HepG2 (cell line): ENCODE data around the gene IZUMO1R. TPM values are rescaled to one million over a fixed set of nuclear protein-coding genes. Genes with fewer than 3 reads are reported as not detected.

Experiments
- ATAC-seq: fragments of 200-7000 bp; cut with Tn5 transposase; 3 replicates; pipeline ENCODE4 v1.9.1; 2020; ENCODE audit warnings: mild to moderate bottlenecking, moderate library complexity
- BruUV-seq: library from RNA; stranded (reverse); fragments of 400-500 nt; replicated peaks from 2 replicates; lab custom pipeline; 2021; lab: Mats Ljungman, UMichigan
- CTCF ChIA-PET: fragments of 300-600 bp; formaldehyde crosslinking; extraction: SDS; loops from one replicate; lab custom pipeline; 2021; ENCODE audit warnings: low total read pairs, inconsistent platforms, low intra/inter-chr PET ratio; lab: Yijun Ruan, JAX
- POLR2A ChIA-PET: fragments of 350-600 bp; sonication (Branson Sonifier 250); formaldehyde crosslinking; loops from one replicate; lab custom pipeline; 2020; ENCODE audit warnings: antibody characterized with exemption, inconsistent platforms; lab: Yijun Ruan, JAX
- DNase-seq: peaks from one replicate; pipeline ENCODE4 v3.0.0-alpha.2; 2015; ENCODE audit warnings: low spot score
- FAIRE-seq: peaks from 3 replicates; lab custom pipeline; 2011; peaks lifted over from hg19 to GRCh38; lab: Jason Lieb, UNC
- H2AFZ ChIP-seq: one replicate; pipeline ENCODE4 v1.6.1; 2011; ENCODE audit warnings: low read length, inconsistent platforms
- H3K27ac ChIP-seq: fragments of 300-600 bp; 3 replicates; pipeline ENCODE4 v1.8.0; 2011; ENCODE audit warnings: mixed run types, mild to moderate bottlenecking, mixed read lengths, low read length, inconsistent platforms; ENCODE audit not compliant: insufficient read depth; ENCODE audit errors: extremely low read length
- H3K27me3 ChIP-seq, 2 experiments: fragments of 200-600 bp in 1 of 2; 2 replicates in 1 of 2; 3 replicates in 1 of 2; pipeline versions ENCODE4 v1.6.0 to v1.8.0; 2011; ENCODE audit warnings: low read length in 2 of 2, mild to moderate bottlenecking in 2 of 2, moderate library complexity in 2 of 2, inconsistent platforms in 1 of 2; ENCODE audit not compliant: insufficient read depth in 2 of 2, control insufficient read depth in 1 of 2
- H3K36me3 ChIP-seq, 2 experiments: fragments of 200-600 bp in 1 of 2; replicated peaks in 1 of 2; 2 replicates in 1 of 2; 3 replicates in 1 of 2; pipeline versions ENCODE4 v1.5.1 to v1.8.0; 2011; ENCODE audit warnings: low read length in 2 of 2, inconsistent platforms in 1 of 2; ENCODE audit not compliant: insufficient read depth in 2 of 2, control insufficient read depth in 1 of 2
- H3K4me1 ChIP-seq: 2 replicates; pipeline ENCODE4 v1.5.1; 2012; ENCODE audit warnings: low read length, inconsistent platforms; ENCODE audit not compliant: insufficient read depth
- H3K4me2 ChIP-seq: 2 replicates; pipeline ENCODE4 v1.6.0; 2011; ENCODE audit warnings: low read depth, low read length, inconsistent platforms
- H3K4me3 ChIP-seq, 3 experiments: fragments of 200-600 bp in 1 of 3; sonication (generic), shearing (Covaris generic) in 1 of 3; replicated peaks in 1 of 3; 2 replicates each; pipeline ENCODE4 v1.5.1; 2011 to 2016; ENCODE audit warnings: low read length in 3 of 3, inconsistent platforms in 2 of 3, low read depth in 2 of 3, mild to moderate bottlenecking in 2 of 3, control low read depth in 1 of 3, mixed read lengths in 1 of 3; ENCODE audit not compliant: insufficient read depth in 1 of 3
- H3K79me2 ChIP-seq: one replicate; pipeline ENCODE4 v1.6.1; 2011; ENCODE audit warnings: low read length, inconsistent platforms; ENCODE audit not compliant: insufficient read depth
- H3K9ac ChIP-seq: 2 replicates; pipeline ENCODE4 v1.6.0; 2011; ENCODE audit warnings: mild to moderate bottlenecking, low read depth, low read length, inconsistent platforms; ENCODE audit not compliant: insufficient read depth
- H3K9me3 ChIP-seq: 2 replicates; pipeline ENCODE4 v1.5.1; 2012; ENCODE audit warnings: mild to moderate bottlenecking, low read length
- H4K20me1 ChIP-seq: 2 replicates; pipeline ENCODE4 v1.6.0; 2011; ENCODE audit warnings: inconsistent platforms, mild to moderate bottlenecking, low read length, moderate library complexity; ENCODE audit not compliant: insufficient read depth
- KDM6A ChIP-seq: IDR thresholded peaks from 2 replicates; pipeline ENCODE4 v1.6.1; 2016; ENCODE audit warnings: low read depth
- MXD3 ChIP-seq: IDR thresholded peaks from 2 replicates; pipeline ENCODE4 v1.6.1; 2016; ENCODE audit warnings: mild to moderate bottlenecking, missing biosample characterization, missing genetic modification reagents
- MYC ChIP-seq: sonication (generic); formaldehyde crosslinking; IDR thresholded peaks from 2 replicates; pipeline ENCODE4 v1.9.0; 2021; ENCODE audit warnings: missing genetic modification reagents, borderline replicate concordance
- ONECUT2 ChIP-seq: sonication (generic); formaldehyde crosslinking; IDR thresholded peaks from 2 replicates; pipeline ENCODE4 v1.4.0; 2020; ENCODE audit warnings: missing genetic modification reagents
- POGK ChIP-seq: sonication (generic); formaldehyde crosslinking; conservative IDR thresholded peaks from 2 replicates; pipeline ENCODE4 v1.8.0; 2022; ENCODE audit warnings: mild to moderate bottlenecking, moderate library complexity, missing genetic modification reagents
- RARA ChIP-seq: IDR thresholded peaks from 2 replicates; pipeline ENCODE4 v1.6.1; 2016; ENCODE audit warnings: missing genetic modification reagents, missing compliant biosample characterization
- RXRB ChIP-seq: IDR thresholded peaks from 2 replicates; pipeline ENCODE4 v1.6.1; 2016; ENCODE audit warnings: borderline replicate concordance, missing genetic modification reagents, missing compliant biosample characterization
- SALL1 ChIP-seq: sonication (generic); formaldehyde crosslinking; IDR thresholded peaks from 2 replicates; pipeline ENCODE4 v1.8.0; 2022; ENCODE audit warnings: mild to moderate bottlenecking, missing genetic modification reagents
- TFDP1 ChIP-seq: IDR thresholded peaks from 2 replicates; pipeline ENCODE4 v1.6.1; 2016; ENCODE audit warnings: missing compliant biosample characterization, missing genetic modification reagents, borderline replicate concordance
- U2AF2 ChIP-seq: fragments of 200-400 bp; formaldehyde crosslinking; IDR thresholded peaks from 2 replicates; pipeline ENCODE4 v1.6.1; 2017; ENCODE audit warnings: low read depth, mild to moderate bottlenecking, low read length
- USF2 ChIP-seq, 2 experiments: sonication (generic) in 1 of 2; formaldehyde crosslinking in 1 of 2; IDR thresholded peaks; 2 replicates each; pipeline versions ENCODE4 v1.5.1 to v1.6.1; 2011 to 2020; ENCODE audit warnings: borderline replicate concordance in 1 of 2, low read depth in 1 of 2, low read length in 1 of 2, mild to moderate bottlenecking in 1 of 2, missing genetic modification reagents in 1 of 2, moderate library complexity in 1 of 2
- ZNF547 ChIP-seq: sonication (generic); formaldehyde crosslinking; IDR thresholded peaks from 2 replicates; pipeline ENCODE4 v1.5.1; 2020; ENCODE audit warnings: mild to moderate bottlenecking, missing genetic modification reagents
- ZNF564 ChIP-seq: sonication (generic); formaldehyde crosslinking; IDR thresholded peaks from 2 replicates; pipeline ENCODE4 v1.8.1; 2023; ENCODE audit warnings: mild to moderate bottlenecking, missing genetic modification reagents
- ZNF691 ChIP-seq: sonication (generic); formaldehyde crosslinking; IDR thresholded peaks from 2 replicates; pipeline ENCODE4 v1.4.0; 2020; ENCODE audit warnings: missing genetic modification reagents, low read depth, mild to moderate bottlenecking, borderline replicate concordance
- ZSCAN20 ChIP-seq: sonication (generic); formaldehyde crosslinking; IDR thresholded peaks from 2 replicates; pipeline ENCODE4 v1.4.0; 2020; ENCODE audit warnings: missing genetic modification reagents, mild to moderate bottlenecking, borderline replicate concordance
- WGBS: methylation state at CpG from one replicate; pipeline ENCODE4 v1.1.6; 2017; ENCODE audit warnings: low lambda C conversion rate; 5-methylcytosine and 5-hydroxymethylcytosine counted together
- in situ Hi-C: cut with HindIII; loops from 2 replicates; pipeline ENCODE4 v1.10.0; 2017; ENCODE audit warnings: low pct_unique_long_range_greater_than_20kb; ENCODE audit not compliant: extremely low pct_ligation_motif_present
- intact Hi-C: fragments of 100-400 bp; cut with micrococcal nuclease; formaldehyde crosslinking; loops from one replicate; pipeline ENCODE4 v1.10.0; 2022; ENCODE audit not compliant: unreplicated experiment
- polyA plus RNA-seq, 8 experiments: library from polyadenylated mRNA; depleted of rRNA in 3 of 8; stranded (reverse) in 7 of 8; unstranded in 1 of 8; fragments of >200 nt; fragmentation: Illumina TruSeq in 4 of 8; extraction: Trizol in 4 of 8; gene quantifications; 2 replicates each; pipeline versions ENCODE4 v1.2.1 to v1.2.3, GENCODE V29; 2011 to 2016; ENCODE audit warnings: low read depth in 4 of 8, missing spikeins in 1 of 8, mixed read lengths in 1 of 8; ENCODE audit not compliant: insufficient read depth in 1 of 8
- total RNA-seq, 5 experiments: library from RNA; depleted of rRNA; stranded (reverse); fragments of >200 nt; fragmentation: Illumina TruSeq; extraction: Trizol; gene quantifications; 2 replicates each; pipeline ENCODE4 v1.2.3, GENCODE V29; 2016; ENCODE audit warnings: low read depth in 1 of 5

Gene IZUMO1R
- total and polyA plus RNA-seq, 2 of the 13 experiments (the other 11 are each of a cell fraction or from before 2014, with no cell fraction given) = not detected

- FAIRE-seq = no peak
- CTCF ChIA-PET = no interaction called here
- H3K9me3 ChIP-seq = no peaks in the 10 kb centered on the region
These were observed 24.3 kb downstream of the IZUMO1R start for GRCh38 chr11:94328587-94329080.

More at GRCh38 chr11:94328587-94329080, 24.3 kb downstream of the IZUMO1R start:
- intact Hi-C loops = loop anchor here (5.0 kb wide), 1 partner anchor 146 kb away; no protein-coding TSS in a partner anchor
- BruUV-seq = no TSS peak
- 25% methylated on average over 5 of the region's 6 CpGs for WGBS
- no peak for DNase-seq
- POLR2A ChIA-PET = no interaction called here
- in situ Hi-C loops = loop anchor here (5.0 kb wide), 2 partner anchors 89 to 174 kb away; no protein-coding TSS in a partner anchor
- Histone ChIP-seq H4K20me1 (no peaks in the 10 kb centered on the region), H3K9ac (no peak overlapping the region), H3K79me2 (no peaks in the 10 kb centered on the region), H3K27ac (no peak overlapping the region), H3K27me3 (no peaks in the 10 kb centered on the region; a peak in 2 of 5 replicates), H3K4me2 (no peak overlapping the region), H3K4me1 (no peaks in the 10 kb centered on the region), H2AFZ (no peak overlapping the region), H3K4me3 (no peak overlapping the region), H3K36me3 (no peaks in the 10 kb centered on the region)
- TF ChIP-seq KDM6A (CRISPR knock-in tag) (no peak), ZNF547 (CRISPR knock-in tag) (no peak), U2AF2 (no peak), RARA (CRISPR knock-in tag) (no peak), POGK (no peak), RXRB (no peak), ONECUT2 (CRISPR knock-in tag) (no peak), TFDP1 (CRISPR knock-in tag) (no peak), ZNF564 (CRISPR knock-in tag) (no peak), USF2 (IDR thresholded peaks at IDR 0.05; ENCODE audit: low read depth, low read length) (no peak), USF2 (CRISPR knock-in tag; IDR thresholded peaks at IDR 0.05; ENCODE audit: borderline replicate concordance) (no peak), ZNF691 (CRISPR knock-in tag) (no peak), MXD3 (no peak), SALL1 (no peak), MYC (CRISPR knock-in tag) (no peak), ZSCAN20 (no peak)
- ATAC-seq = no peak
